ENCODE measurements around the gene CHIC2. TPM values are rescaled to one million over a fixed set of nuclear protein-coding genes. Genes with fewer than 3 reads are reported as not detected.

The CHIC2 gene
- total and polyA plus RNA-seq, 9 donors, result 14.7 to 37.6 (median 18.3) TPM

- Histone ChIP-seq H3K9me3 (no peaks in the 10 kb centered on the region), H3K36me3 (no peaks in the 10 kb centered on the region), H3K4me3 (no peak overlapping the region), H3K27ac (no peak overlapping the region), H3K27me3 (no peaks in the 10 kb centered on the region), H3K4me1 (ENCODE audit: insufficient read depth) (no peaks in the 10 kb centered on the region)
- WGBS, 3 donors, result 9 to 24% (median 17%) methylated on average over 1 of the region's 1 CpG
- TF ChIP-seq CTCF (IDR thresholded peaks at IDR 0.05), result no peak
- TF ChIP-seq POLR2A (IDR thresholded peaks at IDR 0.05), result no peak
- TF ChIP-seq EP300 (IDR thresholded peaks at IDR 0.05), result no peak
- DNase-seq, result no peak
- intact Hi-C loops (cut with DNase I), result no loop called here
Observed at GRCh38 chr4:54082168-54082567, 17.8 kb upstream of the CHIC2 start.

GRCh38 chr4:54077812-54078211 lies 13.4 kb upstream of the CHIC2 start:
- no peak for DNase-seq
- intact Hi-C loops (cut with DNase I), result no loop called here
- WGBS, 3 donors, result 93 to 100% (median 100%) methylated on average over 1 of the region's 1 CpG

GRCh38 chr4:54076673-54077072 lies 12.3 kb upstream of the CHIC2 start:
- TF ChIP-seq CTCF (IDR thresholded peaks at IDR 0.05), result no peak
- H3K4me3 ChIP-seq, result no peak overlapping the region
- H3K36me3 ChIP-seq, result no peaks in the 10 kb centered on the region
- H3K4me1 ChIP-seq (ENCODE audit: insufficient read depth), result no peaks in the 10 kb centered on the region
- no peaks in the 10 kb centered on the region for H3K27me3 ChIP-seq
- intact Hi-C loops (cut with DNase I), result no loop called here
- H3K9me3 ChIP-seq, result no peaks in the 10 kb centered on the region
- no peak overlapping the region for H3K27ac ChIP-seq
- no peak for DNase-seq

More at GRCh38 chr4:54077812-54078211, 13.4 kb upstream of the CHIC2 start:
- Histone ChIP-seq H3K9me3 (no peaks in the 10 kb centered on the region), H3K27me3 (no peaks in the 10 kb centered on the region), H3K36me3 (no peaks in the 10 kb centered on the region), H3K4me1 (ENCODE audit: insufficient read depth) (no peaks in the 10 kb centered on the region), H3K27ac (no peak overlapping the region), H3K4me3 (no peak overlapping the region)
- TF ChIP-seq POLR2A (IDR thresholded peaks at IDR 0.05) (no peak), EP300 (IDR thresholded peaks at IDR 0.05) (no peak), CTCF (IDR thresholded peaks at IDR 0.05) (no peak)

GRCh38 chr4:54074381-54074780 lies 10.0 kb upstream of the CHIC2 start:
- Histone ChIP-seq H3K9me3 (no peaks in the 10 kb centered on the region), H3K27me3 (no peaks in the 10 kb centered on the region), H3K4me1 (ENCODE audit: insufficient read depth) (no peaks in the 10 kb centered on the region), H3K36me3 (no peaks in the 10 kb centered on the region), H3K4me3 (no peak overlapping the region), H3K27ac (no peak overlapping the region)
- intact Hi-C loops (cut with DNase I), result no loop called here
- TF ChIP-seq CTCF (IDR thresholded peaks at IDR 0.05) (no peak), EP300 (IDR thresholded peaks at IDR 0.05) (no peak), POLR2A (IDR thresholded peaks at IDR 0.05) (no peak)
- no peak for DNase-seq
